Esophagus muscularis mucosa (tissue), 4 donors: ENCODE measurements around the gene EFCAB12. TPM values are rescaled to one million over a fixed set of nuclear protein-coding genes. Genes with fewer than 3 reads are reported as not detected.

Experiments
- DNase-seq: peaks from one replicate; pipeline ENCODE4 v3.0.0-alpha.2; 2017; ENCODE audit errors: extremely low spot score
- H3K27ac ChIP-seq, 4 donors: fragments of 200-600 bp; sonication (generic); replicated peaks in 1 of 4; 1 replicate in 3 of 4; 2 replicates in 1 of 4; pipeline ENCODE4 v1.5.1; 2016 to 2019; ENCODE audit warnings: mild to moderate bottlenecking in 1 of 4
- H3K27me3 ChIP-seq, 4 donors: fragments of 200-600 bp; sonication (generic); one replicate each; pipeline versions ENCODE4 v1.5.1 to v1.6.0; 2016 to 2019
- H3K36me3 ChIP-seq, 4 donors: fragments of 200-600 bp; sonication (generic); one replicate each; pipeline ENCODE4 v1.5.1; 2016 to 2019
- H3K4me1 ChIP-seq, 4 donors: fragments of 200-600 bp; sonication (generic); one replicate each; pipeline ENCODE4 v1.5.1; 2016 to 2019
- H3K4me3 ChIP-seq, 4 donors: fragments of 200-600 bp; sonication (generic); 1 replicate in 2 of 4; 2 replicates in 2 of 4; pipeline ENCODE4 v1.5.1; 2016 to 2019; ENCODE audit warnings: mild to moderate bottlenecking in 4 of 4, moderate library complexity in 1 of 4
- H3K9me3 ChIP-seq, 4 donors: fragments of 200-600 bp; sonication (generic); 1 replicate in 3 of 4; 2 replicates in 1 of 4; pipeline ENCODE4 v1.5.1; 2016 to 2019
- EP300 ChIP-seq: sonication (generic); formaldehyde crosslinking; IDR thresholded peaks from one replicate; pipeline ENCODE4 v1.6.1; 2017; ENCODE audit warnings: antibody characterized with exemption
- POLR2A ChIP-seq: fragments of 450-650 bp; IDR thresholded peaks from one replicate; pipeline ENCODE4 v1.6.1; 2017; ENCODE audit warnings: antibody characterized with exemption, moderate library complexity, mild to moderate bottlenecking, low read depth
- POLR2AphosphoS5 ChIP-seq, 2 donors: sonication (generic); formaldehyde crosslinking; IDR thresholded peaks; one replicate each; pipeline ENCODE4 v1.6.1; 2017; ENCODE audit warnings: antibody characterized with exemption in 2 of 2
- WGBS: methylation state at CpG from one replicate; pipeline ENCODE4 v1.1.5; 2018; 5-methylcytosine and 5-hydroxymethylcytosine counted together
- intact Hi-C: fragments of 100-400 bp; cut with DNase I; formaldehyde crosslinking; loops from one replicate; pipeline ENCODE4 v1.15.1; 2023
- total RNA-seq, 4 donors: library from RNA; depleted of rRNA; stranded (reverse); fragments of >200 nt; gene quantifications; one replicate each; pipeline versions ENCODE4 v1.1.0 to v1.2.1, GENCODE V29; 2016
- TF ChIP-seq, protein P1 (sequence below), 3 experiments: fragments of 200-600 bp in 2 of 3; fragments of 450-650 bp in 1 of 3; sonication (generic) in 2 of 3; IDR thresholded peaks; one replicate each; pipeline ENCODE4 v1.5.1; 2017 to 2019; ENCODE audit warnings: antibody characterized with exemption in 3 of 3, mild to moderate bottlenecking in 2 of 3, moderate library complexity in 1 of 3

Gene EFCAB12
- total RNA-seq, 4 donors from 2014 or later = 0.19 to 0.42 TPM; not detected in 2

DNA sequence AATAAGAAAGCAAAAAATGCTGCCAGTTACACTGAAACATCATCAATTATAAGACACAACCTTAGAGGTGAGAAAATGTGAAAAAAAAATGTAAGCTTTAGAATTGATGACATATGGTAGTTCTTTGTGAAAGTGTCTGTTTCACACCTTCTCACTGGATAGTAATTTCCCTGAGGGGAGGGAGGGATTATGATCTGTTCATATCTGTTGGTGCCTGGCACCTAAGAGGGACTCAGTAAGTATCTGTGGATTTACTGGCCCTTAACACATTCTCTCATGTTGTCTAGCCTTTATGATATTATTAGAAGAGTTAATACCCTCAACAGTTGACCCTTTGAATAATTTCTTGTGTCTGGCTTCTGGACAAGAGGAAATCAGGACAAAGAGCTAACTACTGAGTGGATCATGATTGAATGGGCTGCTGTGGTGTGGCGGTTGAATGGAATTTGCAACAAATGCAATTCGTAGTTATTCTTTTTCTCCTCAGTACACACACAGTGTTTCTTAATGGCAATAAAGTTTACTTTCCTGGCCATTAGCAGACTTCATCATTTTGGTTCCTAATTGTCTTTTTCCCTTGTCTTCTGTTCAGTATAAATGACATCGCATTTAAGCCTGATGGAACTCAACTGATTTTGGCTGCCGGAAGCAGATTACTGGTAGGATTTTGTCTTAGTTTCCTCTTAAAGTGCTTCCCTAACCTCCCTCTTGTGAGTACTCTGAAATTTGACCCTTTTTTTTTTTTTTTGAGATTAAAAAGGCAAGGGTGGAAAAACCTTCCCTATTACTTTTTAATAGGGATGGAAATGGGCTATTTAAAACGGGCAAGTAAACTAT lies 21.1 kb upstream of the EFCAB12 start:
- DNase-seq = no peak
- peaks cover 13 to 39% (median 23%) of the 10 kb centered on the region in 4 donors for H3K36me3 ChIP-seq
- peaks cover 0 to 7% (median 2%) of the 10 kb centered on the region in 4 donors for H3K4me1 ChIP-seq
- intact Hi-C loops = no loop called here
- no peak for TF ChIP-seq POLR2A
- TF ChIP-seq POLR2AphosphoS5 (IDR thresholded peaks at IDR 0.05) = no peak
- TF ChIP-seq, protein P1, sequence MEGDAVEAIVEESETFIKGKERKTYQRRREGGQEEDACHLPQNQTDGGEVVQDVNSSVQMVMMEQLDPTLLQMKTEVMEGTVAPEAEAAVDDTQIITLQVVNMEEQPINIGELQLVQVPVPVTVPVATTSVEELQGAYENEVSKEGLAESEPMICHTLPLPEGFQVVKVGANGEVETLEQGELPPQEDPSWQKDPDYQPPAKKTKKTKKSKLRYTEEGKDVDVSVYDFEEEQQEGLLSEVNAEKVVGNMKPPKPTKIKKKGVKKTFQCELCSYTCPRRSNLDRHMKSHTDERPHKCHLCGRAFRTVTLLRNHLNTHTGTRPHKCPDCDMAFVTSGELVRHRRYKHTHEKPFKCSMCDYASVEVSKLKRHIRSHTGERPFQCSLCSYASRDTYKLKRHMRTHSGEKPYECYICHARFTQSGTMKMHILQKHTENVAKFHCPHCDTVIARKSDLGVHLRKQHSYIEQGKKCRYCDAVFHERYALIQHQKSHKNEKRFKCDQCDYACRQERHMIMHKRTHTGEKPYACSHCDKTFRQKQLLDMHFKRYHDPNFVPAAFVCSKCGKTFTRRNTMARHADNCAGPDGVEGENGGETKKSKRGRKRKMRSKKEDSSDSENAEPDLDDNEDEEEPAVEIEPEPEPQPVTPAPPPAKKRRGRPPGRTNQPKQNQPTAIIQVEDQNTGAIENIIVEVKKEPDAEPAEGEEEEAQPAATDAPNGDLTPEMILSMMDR (IDR thresholded peaks at IDR 0.05) = no peak
- no peak for TF ChIP-seq EP300
- no peaks in the 10 kb centered on the region for H3K9me3 ChIP-seq
- no peak overlapping the region for H3K4me3 ChIP-seq
- no peaks in the 10 kb centered on the region for H3K27me3 ChIP-seq
- no peak overlapping the region for H3K27ac ChIP-seq
- 70% methylated on average over 5 of the region's 5 CpGs for WGBS

DNA sequence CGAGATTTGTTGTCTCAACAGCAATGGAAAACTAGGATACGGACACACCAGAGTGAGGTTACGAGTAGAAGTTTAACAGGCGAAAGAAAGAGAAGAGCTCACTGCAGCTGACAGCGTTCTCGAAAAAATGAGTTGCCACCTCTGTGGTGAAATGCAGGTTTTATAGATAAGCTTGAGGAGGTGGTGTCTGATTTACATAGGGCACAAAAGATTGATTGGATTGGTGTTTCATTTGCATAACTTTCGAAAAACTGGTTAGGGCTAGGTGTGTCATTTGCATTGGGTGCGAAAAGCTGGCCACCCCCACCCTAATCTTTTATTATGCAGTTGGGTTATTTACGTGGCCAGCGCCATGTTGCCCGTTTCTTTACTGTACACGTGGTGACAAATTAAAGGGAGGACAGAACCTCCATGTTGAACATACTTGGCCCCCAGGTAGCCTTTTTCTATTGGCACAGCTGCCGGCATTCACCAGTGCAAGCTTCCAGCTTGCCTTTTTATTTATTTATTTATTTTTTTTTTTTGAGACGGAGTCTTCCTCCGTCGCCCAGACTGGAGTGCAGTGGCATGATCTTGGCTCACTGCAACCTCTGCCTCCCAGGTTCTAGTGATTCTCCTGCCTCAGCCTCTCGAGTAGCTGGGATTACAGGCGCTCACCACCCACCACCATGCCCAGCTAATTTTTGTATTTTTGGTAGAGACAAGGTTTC lies 19.9 kb upstream of the EFCAB12 start:
- intact Hi-C loops = no loop called here
- Histone ChIP-seq H3K9me3 (no peaks in the 10 kb centered on the region), H3K4me1 (peaks cover 2 to 19% (median 9%) of the 10 kb centered on the region in 4 donors), H3K4me3 (no peak overlapping the region), H3K27ac (no peak overlapping the region), H3K36me3 (peaks cover 13 to 27% (median 16%) of the 10 kb centered on the region in 4 donors), H3K27me3 (no peaks in the 10 kb centered on the region)
- TF ChIP-seq, protein P1 (IDR thresholded peaks at IDR 0.05) = no peak
- TF ChIP-seq POLR2A = no peak
- TF ChIP-seq EP300 = no peak
- TF ChIP-seq POLR2AphosphoS5 (IDR thresholded peaks at IDR 0.05) = no peak
- WGBS = 88% methylated on average over 18 of the region's 18 CpGs
- no peak for DNase-seq

DNA sequence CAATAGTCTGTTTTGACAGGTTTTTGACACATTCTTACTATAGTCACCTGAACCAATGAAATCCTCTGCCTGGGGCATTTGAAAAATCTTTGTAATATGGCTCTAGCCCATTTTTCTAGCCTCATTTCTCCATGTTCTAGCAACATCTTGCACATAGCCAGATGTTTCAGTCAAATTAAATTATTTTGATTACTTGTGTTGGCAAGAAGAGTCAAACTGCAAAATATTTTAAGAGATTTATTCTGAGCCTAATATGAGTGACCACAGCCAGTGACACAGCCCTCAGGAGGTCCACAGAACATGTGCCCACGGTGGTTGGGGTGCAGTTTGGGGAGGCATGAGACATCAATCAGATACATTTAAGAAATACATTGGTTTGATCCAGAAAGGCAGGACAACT lies 18.5 kb upstream of the EFCAB12 start:
- H3K9me3 ChIP-seq = no peaks in the 10 kb centered on the region
- DNase-seq = no peak
- peaks cover 2 to 13% (median 3%) of the 10 kb centered on the region in 4 donors for H3K36me3 ChIP-seq
- TF ChIP-seq POLR2A (no peak), POLR2AphosphoS5 (IDR thresholded peaks at IDR 0.05) (no peak), EP300 (no peak)
- TF ChIP-seq, protein P1 (IDR thresholded peaks at IDR 0.05) = no peak
- 93% methylated on average over 1 of the region's 1 CpG for WGBS
- intact Hi-C loops = no loop called here
- no peak overlapping the region for H3K27ac ChIP-seq
- no peak overlapping the region for H3K4me3 ChIP-seq
- peaks cover 14 to 33% (median 23%) of the 10 kb centered on the region in 4 donors for H3K4me1 ChIP-seq
- no peaks in the 10 kb centered on the region for H3K27me3 ChIP-seq

DNA sequence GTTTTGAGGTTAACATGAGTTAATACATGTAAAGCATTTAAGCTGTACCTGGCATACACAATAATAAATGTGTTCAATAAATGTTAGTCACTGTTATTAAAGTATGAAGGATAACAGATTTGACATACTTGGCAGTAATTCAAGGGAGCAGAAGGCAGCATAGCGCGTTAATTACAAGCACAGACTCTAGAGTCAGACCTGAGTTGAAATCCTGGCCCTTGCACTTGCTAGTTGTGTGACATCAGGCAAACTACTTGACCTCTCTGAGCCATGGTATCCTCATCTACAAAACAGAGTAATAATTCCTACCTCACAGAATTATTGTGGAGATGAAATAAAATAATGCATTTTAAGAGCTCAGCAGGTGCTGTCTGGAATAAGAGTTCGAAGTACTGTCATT lies 17.0 kb upstream of the EFCAB12 start:
- intact Hi-C loops = no loop called here
- Histone ChIP-seq H3K36me3 (no peaks in the 10 kb centered on the region), H3K4me3 (no peak overlapping the region), H3K4me1 (peaks cover 27 to 47% (median 38%) of the 10 kb centered on the region in 4 donors), H3K27me3 (no peaks in the 10 kb centered on the region), H3K9me3 (no peaks in the 10 kb centered on the region), H3K27ac (no peak overlapping the region)
- WGBS = 88% methylated on average over 3 of the region's 3 CpGs
- TF ChIP-seq EP300 (no peak), POLR2AphosphoS5 (IDR thresholded peaks at IDR 0.05) (no peak), POLR2A (no peak)
- TF ChIP-seq, protein P1 (IDR thresholded peaks at IDR 0.05) = no peak
- no peak for DNase-seq
